Tibial artery (tissue), 4 donors: ENCODE data around the gene ABR.

Experiments used
- DNase-seq, 2 donors: peaks; one replicate each; pipeline ENCODE4 v3.0.0-alpha.2; 2019
- H3K27ac ChIP-seq, 2 donors: fragments of 200-600 bp; sonication (generic) in 1 of 2; 1 replicate in 1 of 2; 2 replicates in 1 of 2; pipeline ENCODE4 v1.5.1; 2018 to 2019; ENCODE audit warnings: mild to moderate bottlenecking in 1 of 2
- H3K27me3 ChIP-seq, 2 donors: fragments of 200-600 bp; sonication (generic) in 1 of 2; one replicate each; pipeline versions ENCODE4 v1.5.1 to v1.6.0; 2016 to 2019
- H3K36me3 ChIP-seq, 3 donors: fragments of 200-600 bp; sonication (generic) in 2 of 3; one replicate each; pipeline ENCODE4 v1.5.1; 2016 to 2019; ENCODE audit warnings: mild to moderate bottlenecking in 2 of 3
- H3K4me1 ChIP-seq, 4 donors: fragments of 200-600 bp; sonication (generic) in 2 of 4; 1 replicate in 3 of 4; 2 replicates in 1 of 4; pipeline ENCODE4 v1.5.1; 2016 to 2019
- H3K4me3 ChIP-seq, 2 donors: fragments of 200-600 bp; sonication (generic) in 1 of 2; 1 replicate in 1 of 2; 2 replicates in 1 of 2; pipeline ENCODE4 v1.5.1; 2018 to 2019; ENCODE audit warnings: mild to moderate bottlenecking in 2 of 2
- H3K9me3 ChIP-seq, 3 donors: fragments of 200-600 bp; sonication (generic) in 1 of 3; one replicate each; pipeline ENCODE4 v1.5.1; 2016 to 2019
- CTCF ChIP-seq, 2 experiments: fragments of 200-600 bp in 1 of 2; fragments of 450-650 bp in 1 of 2; IDR thresholded peaks; one replicate each; pipeline ENCODE4 v1.5.1; 2017 to 2019; ENCODE audit warnings: antibody characterized with exemption in 2 of 2, mild to moderate bottlenecking in 1 of 2, moderate library complexity in 1 of 2
- intact Hi-C: fragments of 100-400 bp; cut with DNase I; formaldehyde crosslinking; loops from one replicate; pipeline ENCODE4 v1.15.0; 2023; ENCODE audit warnings: low total_unique reads

ABR gene

GRCh38 chr17:981292-981658, 198.5 kb downstream of the ABR start:
- Histone ChIP-seq H3K27me3 (peaks cover 0 to 4% of the 10 kb centered on the region in 2 donors), H3K4me3 (no peak overlapping the region), H3K4me1 (peaks cover 0 to 35% (median 13%) of the 10 kb centered on the region in 4 donors), H3K9me3 (no peaks in the 10 kb centered on the region), H3K36me3 (no peaks in the 10 kb centered on the region), H3K27ac (no peak overlapping the region)
- no peak for DNase-seq
- no peak for TF ChIP-seq CTCF (IDR thresholded peaks at IDR 0.05)
- intact Hi-C loops, result loop anchor here (2.0 to 5.0 kb wide), 2 partner anchors 76 to 186 kb away; no protein-coding TSS in a partner anchor

GRCh38 chr17:980406-981291, 199.1 kb downstream of the ABR start:
- peak; percentile 76 to 91 for DNase-seq
- TF ChIP-seq CTCF (IDR thresholded peaks at IDR 0.05), result peak; percentile 66 to 79
- peak overlapping the region; percentile 74 to 76 for H3K4me3 ChIP-seq
- H3K36me3 ChIP-seq, result no peaks in the 10 kb centered on the region
- H3K27me3 ChIP-seq, result peaks cover 0 to 4% of the 10 kb centered on the region in 2 donors
- intact Hi-C loops, result loop anchor here (2.0 to 5.0 kb wide), 2 partner anchors 77 to 186 kb away; no protein-coding TSS in a partner anchor
- no peaks in the 10 kb centered on the region for H3K9me3 ChIP-seq
- peaks cover 0 to 36% (median 17%) of the 10 kb centered on the region in 4 donors for H3K4me1 ChIP-seq
- peak overlapping the region; percentile 76 to 81 for H3K27ac ChIP-seq

GRCh38 chr17:979539-980405, 200.0 kb downstream of the ABR start, which contains the start of gene NXN:
Gene NXN, minus strand, starts transcription at chr17:979776.
- Histone ChIP-seq H3K4me3 (peak within 1 kb of the TSS; percentile 74 to 76), H3K9me3 (no peaks in the 10 kb centered on the region), H3K36me3 (no peaks in the 10 kb centered on the region), H3K27me3 (peaks cover 0 to 4% of the 10 kb centered on the region in 2 donors), H3K4me1 (peaks cover 0 to 43% (median 20%) of the 10 kb centered on the region in 4 donors), H3K27ac (peak within 1 kb of the TSS; percentile 76 to 81)
- peak; percentile 71 to 91 for DNase-seq
- intact Hi-C loops, result loop anchor here (2.0 to 10.0 kb wide), 3 partner anchors 65 to 185 kb away; no protein-coding TSS in a partner anchor
- TF ChIP-seq CTCF (IDR thresholded peaks at IDR 0.05), result peak; percentile 11 to 35

- peaks cover 0 to 4% of the 10 kb centered on the region in 2 donors for H3K27me3 ChIP-seq
- no peak for TF ChIP-seq CTCF (IDR thresholded peaks at IDR 0.05)
- DNase-seq, result peak in 1 of 2 donors; percentile 80
Observed at GRCh38 chr17:979212-979538, 200.6 kb downstream of the ABR start.

More at GRCh38 chr17:979212-979538, 200.6 kb downstream of the ABR start:
- Histone ChIP-seq H3K9me3 (no peaks in the 10 kb centered on the region), H3K36me3 (no peaks in the 10 kb centered on the region), H3K4me3 (peak overlapping the region; percentile 74 to 76), H3K4me1 (peaks cover 0 to 43% (median 20%) of the 10 kb centered on the region in 4 donors), H3K27ac (peak overlapping the region; percentile 69 to 76)
- intact Hi-C loops, result loop anchor here (10.0 kb wide), 1 partner anchor 64 kb away; no protein-coding TSS in a partner anchor
